GM10847 (cell line): ENCODE measurements around the gene MYOT.
A peak's percentile ranks its signal among the peaks of the same experiment; 100 is the strongest.

Source experiments
- POLR2A ChIP-seq: IDR thresholded peaks from 2 replicates; pipeline ENCODE4 v1.6.1; 2011; ENCODE audit not compliant: insufficient read length; ENCODE audit errors: extremely low read depth

MYOT gene

GRCh38 chr5:137871571-137871970, 3.9 kb downstream of the MYOT start:
- TF ChIP-seq POLR2A: no peak

- no peak for TF ChIP-seq POLR2A
Observed at GRCh38 chr5:137872466-137872865, 4.8 kb downstream of the MYOT start.

- no peak for TF ChIP-seq POLR2A
Observed at GRCh38 chr5:137876101-137876500, 8.4 kb downstream of the MYOT start.

- TF ChIP-seq POLR2A: no peak
Observed at GRCh38 chr5:137880313-137880712, 12.7 kb downstream of the MYOT start.

GRCh38 chr5:137887831-137888230, 20.2 kb downstream of the MYOT start:
- no peak for TF ChIP-seq POLR2A

GRCh38 chr5:137888466-137888862, 20.8 kb downstream of the MYOT start:
- no peak for TF ChIP-seq POLR2A

- peak; percentile 95 for TF ChIP-seq POLR2A
Observed at GRCh38 chr5:137888863-137889759, 21.5 kb downstream of the MYOT start, which contains the start of gene PKD2L2. Gene PKD2L2, plus strand, starts transcription at chr5:137889457. Its CDS starts 35 bp downstream, at chr5:137889492.

- TF ChIP-seq POLR2A: no peak
Observed at GRCh38 chr5:137890845-137891244, 23.2 kb downstream of the MYOT start.

GRCh38 chr5:137891849-137892248, 24.2 kb downstream of the MYOT start:
- TF ChIP-seq POLR2A: no peak

GRCh38 chr5:137894586-137894985, 26.9 kb downstream of the MYOT start:
- TF ChIP-seq POLR2A: no peak

GRCh38 chr5:137896560-137896959, 28.9 kb downstream of the MYOT start:
- no peak for TF ChIP-seq POLR2A

GRCh38 chr5:137899493-137899892, 31.8 kb downstream of the MYOT start:
- TF ChIP-seq POLR2A: no peak

GRCh38 chr5:137901011-137901817, 33.6 kb downstream of the MYOT start:
- TF ChIP-seq POLR2A: no peak

- no peak for TF ChIP-seq POLR2A
Observed at GRCh38 chr5:137902408-137903133, 34.9 kb downstream of the MYOT start.

- no peak for TF ChIP-seq POLR2A
Observed at GRCh38 chr5:137914758-137915157, 47.1 kb downstream of the MYOT start.
